GM21717 (cell line): ENCODE measurements around the gene GJB1.
A peak's percentile ranks its signal among the peaks of the same experiment; 100 is the strongest.
"Not testable (repeated sequence)": the region's sequence is repeated elsewhere in the genome, so short reads cannot be mapped to it uniquely, and the experiment has no call there.

Experiments
- ATAC-seq: cut with Tn5 transposase; IDR thresholded peaks from one replicate; pipeline ENCODE4 v1.9.1; 2021; ENCODE audit warnings: mild to moderate bottlenecking, moderate library complexity; ENCODE audit not compliant: unreplicated experiment

GJB1 gene

DNA sequence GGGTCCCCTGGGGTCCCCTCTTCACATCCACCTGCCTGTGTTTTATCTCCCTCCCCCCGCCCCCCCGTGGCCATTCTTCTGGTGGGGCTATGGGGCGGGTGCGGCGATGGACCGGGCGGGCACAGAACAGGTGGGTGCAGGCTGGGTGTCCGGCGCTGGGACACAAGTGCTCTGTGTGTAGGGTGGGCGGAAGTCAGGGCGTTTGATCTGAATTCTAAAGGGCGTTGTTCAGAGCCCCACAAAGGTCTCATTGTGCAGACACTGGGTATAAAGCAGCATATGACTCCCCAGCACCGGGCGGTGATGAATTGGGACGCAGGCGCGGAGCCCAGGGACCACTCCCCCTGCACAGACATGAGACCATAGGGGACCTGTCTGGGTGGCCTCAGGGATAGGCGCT lies at the start of gene GJB1:
Gene GJB1 (plus strand): TSS at position 296 of the 400 bp plus-strand sequence. CDS start 484 bp downstream, outside the sequence.
- no peak for ATAC-seq

DNA sequence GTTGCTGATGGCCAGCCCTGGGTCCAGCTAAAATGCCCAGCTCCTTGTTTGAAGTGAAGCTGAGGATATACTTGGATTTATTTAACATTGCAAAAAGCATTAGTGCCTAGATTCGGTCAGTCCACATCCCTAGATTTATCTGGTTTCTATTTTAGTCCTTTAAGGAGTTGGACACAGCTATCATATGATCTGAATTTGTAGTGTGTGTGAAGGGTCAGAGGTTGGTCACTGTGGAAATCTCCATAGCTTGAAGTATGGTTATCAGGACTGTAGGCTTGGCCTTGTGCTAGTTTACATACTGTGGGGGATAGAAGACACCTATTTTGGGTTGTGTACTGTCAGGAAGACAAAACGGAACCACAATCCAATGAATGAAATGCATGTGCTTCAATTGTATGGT lies 49.6 kb upstream of the GJB1 start:
- no peak for ATAC-seq

DNA sequence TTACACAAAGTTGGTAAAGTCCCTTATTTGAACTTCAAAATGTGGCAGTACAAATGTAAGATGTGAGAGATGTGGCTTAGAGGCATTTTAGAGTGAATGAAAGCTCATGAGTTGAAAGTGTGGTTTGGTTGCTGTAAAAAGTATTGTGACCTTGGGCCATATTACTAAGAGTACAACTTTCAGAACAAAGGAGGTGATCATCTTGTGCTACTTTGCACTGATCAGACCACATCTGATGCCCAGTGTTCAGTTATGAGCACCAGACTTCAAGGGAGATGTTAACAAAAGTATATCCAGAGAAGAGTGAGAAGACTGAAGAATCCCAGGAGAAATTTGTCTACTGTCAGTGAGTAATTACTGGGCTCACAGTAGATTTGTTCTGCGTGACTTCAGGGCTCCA lies 48.2 kb upstream of the GJB1 start:
- ATAC-seq, result no peak

DNA sequence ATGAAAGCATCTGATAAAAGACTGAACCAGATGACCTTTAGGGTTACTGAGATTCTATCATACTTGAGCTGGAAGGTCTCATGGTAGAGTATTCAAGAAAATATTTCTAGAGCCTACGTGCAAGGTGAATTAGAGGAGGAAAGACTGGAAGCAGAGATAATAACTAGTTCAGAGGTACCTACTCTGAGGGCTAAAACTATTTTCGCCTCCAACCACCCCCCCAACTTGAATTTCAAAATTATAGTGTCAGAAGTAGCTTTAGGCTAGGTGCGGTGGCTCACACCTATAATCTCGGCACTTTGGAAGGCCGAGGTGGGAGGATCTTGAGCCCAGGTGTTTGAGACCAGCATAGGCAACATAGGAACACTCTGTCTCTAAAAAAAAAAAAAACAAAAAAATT lies 47.5 kb upstream of the GJB1 start:
- no peak for ATAC-seq

DNA sequence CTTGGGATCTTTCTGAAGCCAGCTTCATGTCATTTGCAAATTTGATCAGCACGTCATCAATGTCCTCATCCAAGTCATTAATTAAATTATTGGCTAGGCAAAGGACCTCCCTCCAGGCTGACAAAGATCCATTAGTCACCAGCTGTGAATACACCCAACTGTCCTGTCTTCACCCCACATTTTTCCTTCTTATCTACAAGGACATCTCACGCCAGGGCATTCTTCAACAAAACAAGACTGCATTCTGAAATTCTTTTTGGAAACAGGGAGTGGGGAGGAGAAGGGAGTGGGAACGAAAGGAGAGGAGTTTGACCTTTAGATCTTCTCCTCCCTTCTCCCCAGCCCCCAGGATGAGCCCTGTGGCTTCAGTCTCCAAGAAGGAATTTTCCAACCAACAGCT lies 45.7 kb upstream of the GJB1 start:
- ATAC-seq, result no peak

DNA sequence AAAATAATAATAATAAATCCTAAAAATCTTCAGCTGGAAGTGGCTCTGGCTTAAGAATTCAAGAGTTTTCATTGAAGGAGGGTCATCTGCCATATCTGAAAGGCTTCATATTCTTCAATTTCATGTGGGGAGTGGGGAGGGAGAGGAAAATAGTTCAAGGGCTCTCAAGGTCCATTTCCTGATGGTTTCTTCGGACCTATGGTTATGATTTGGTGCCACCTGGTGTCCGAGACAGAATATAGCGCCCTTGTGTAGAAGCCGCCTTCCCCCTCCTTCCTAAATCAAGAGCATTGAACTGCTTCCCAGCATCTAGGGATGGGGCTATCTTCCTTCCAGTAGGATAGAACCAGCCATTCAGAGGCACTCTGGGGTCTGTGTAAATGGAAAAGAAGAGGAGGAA lies 44.1 kb upstream of the GJB1 start:
- no peak for ATAC-seq

DNA sequence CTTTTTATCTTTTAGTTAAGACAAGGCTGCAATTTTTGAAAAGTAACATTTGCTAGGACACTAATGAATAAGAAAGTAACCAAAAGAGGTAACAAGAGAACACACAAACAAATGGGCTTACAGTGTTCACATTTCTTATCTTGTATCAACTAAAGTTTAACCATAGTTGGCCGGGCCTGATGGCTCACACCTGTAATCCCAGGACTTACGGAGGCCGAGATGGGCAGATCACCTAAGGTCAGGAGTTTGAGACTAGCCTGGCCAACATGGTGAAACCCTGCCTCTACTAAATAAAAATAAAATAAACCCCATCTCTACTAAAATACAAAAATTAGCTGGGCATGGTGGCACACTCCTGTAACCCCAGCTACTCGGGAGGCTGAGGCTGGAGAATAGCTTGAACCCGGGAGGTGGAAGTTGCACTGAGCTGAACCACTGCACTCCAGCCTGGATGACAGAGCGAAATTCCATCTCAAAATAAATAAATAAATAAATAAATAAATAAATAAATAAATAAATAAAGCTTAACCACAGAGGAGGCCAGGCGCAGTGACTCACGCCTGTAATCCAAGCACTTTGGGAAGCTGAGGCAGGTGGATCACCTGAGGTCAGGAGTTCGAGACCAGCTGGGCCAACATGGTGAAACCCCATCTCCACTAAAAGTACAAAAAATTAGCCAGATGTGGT lies 42.3 kb upstream of the GJB1 start:
- ATAC-seq, result not testable (repeated sequence)

DNA sequence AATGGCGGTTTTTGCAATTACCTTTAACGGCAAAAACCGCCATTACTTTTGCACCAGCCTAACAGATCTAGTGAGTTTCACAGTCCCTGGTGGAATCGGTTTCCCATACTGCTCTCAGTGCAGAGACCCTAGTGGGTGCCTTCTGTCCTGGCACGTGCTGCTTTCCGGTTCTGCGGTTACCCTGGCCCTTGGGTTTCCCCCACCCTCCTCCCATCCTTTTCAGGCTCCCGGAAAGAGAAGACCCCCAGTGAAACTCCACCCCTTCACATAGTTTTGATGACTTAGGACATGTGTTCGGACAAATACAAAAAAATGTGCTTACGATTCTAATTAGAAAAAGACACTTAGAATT lies 41.5 kb upstream of the GJB1 start:
- ATAC-seq, result peak; percentile 41

DNA sequence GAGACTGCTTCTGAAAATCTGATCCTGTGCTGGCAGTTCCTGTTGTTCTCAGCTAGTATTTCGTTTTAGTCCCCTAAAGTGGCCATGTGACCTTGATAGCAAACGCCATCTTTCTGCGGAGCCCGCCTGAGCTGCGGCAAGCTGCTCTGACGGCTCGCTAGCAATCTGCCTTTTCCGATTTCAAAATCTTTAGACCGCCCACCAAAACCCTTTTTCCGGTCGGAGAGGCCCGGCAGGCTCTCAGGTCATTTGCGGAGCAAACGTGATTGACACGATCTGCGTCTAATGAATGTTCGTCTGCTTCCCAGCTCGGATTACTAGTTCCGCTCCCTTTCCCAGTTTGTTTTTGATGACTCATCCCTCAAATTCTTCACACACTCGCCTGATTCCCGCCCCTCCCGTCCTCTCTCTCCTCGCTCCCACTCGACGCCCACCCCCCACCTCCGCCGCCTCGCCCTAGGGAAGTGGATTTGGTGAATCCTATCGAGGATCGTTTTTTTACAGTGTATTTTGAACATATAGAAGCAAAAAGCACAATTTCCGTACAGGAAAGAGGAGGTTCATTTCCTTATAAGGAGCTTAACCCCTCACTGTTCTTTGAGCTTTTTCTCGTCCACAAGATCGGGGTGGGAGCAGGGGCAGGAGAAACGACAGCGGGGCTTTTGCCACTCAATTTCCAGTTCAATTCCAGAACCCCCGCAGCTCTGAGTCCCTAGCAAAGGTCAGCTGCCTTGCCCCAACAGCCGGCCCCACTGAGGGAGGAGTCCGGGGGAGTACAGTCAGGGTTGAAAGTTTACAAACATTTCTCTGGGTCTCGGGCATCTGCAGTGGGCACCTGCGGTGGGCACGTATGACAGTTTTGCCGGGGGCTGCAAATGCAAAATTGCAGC lies 40.9 kb upstream of the GJB1 start:
- peak; percentile 88 for ATAC-seq

DNA sequence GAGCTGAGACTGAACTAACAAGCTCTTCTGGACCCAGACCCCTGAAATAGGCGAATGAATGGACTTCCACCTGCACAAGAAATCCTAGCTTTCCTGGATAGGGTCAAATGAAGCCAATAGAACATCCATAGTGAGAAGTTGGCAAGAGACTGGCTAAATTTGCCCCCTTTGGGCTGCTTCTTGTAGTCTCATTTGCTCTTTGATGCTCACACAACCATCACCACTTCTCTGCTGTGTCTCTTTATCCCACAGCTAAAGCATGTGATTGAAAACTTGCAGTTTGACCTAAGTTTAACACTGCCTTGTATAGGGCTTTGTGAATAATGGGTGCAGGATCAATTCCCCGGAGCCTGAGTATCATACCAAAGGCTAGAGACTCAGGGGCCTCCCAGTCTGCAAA lies 40.2 kb upstream of the GJB1 start:
- no peak for ATAC-seq

DNA sequence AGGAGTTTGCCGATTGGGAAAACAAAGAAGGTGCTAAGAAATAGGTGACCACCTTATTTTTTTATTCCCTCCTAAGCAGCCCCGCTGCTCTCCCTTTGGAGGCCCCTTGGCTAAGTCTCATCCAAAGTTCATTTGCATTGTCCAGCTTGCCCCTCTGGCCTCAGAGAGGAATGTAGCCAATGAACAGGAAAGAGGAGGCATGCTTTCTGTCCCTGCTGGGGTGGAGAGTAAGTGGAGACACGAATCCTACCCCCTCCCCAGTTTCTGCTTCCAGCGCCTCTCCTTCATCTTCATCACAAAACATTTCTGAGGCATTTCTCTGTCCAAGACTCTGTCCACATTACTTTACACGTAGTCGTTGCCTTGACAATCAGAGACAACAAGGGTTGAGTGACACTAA lies 39.7 kb upstream of the GJB1 start:
- ATAC-seq, result no peak

DNA sequence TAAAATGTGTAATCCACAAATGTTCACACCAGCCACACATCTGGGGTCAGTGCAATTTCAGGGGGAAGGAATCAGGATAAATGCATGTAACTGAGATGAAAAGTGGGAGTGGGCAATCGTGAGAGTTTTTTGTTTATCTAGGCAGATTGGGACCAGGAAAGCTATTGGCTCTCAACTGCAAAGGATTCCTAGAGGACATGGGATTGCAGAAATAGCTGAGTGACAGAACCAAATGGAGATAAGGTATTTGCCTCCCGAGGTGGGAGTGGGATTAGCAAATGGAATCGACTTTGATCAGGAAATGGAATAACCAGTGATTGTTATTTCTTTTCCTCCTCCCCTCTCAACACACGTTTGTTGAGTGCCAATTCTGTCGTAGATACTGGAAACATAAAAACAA lies 38.9 kb upstream of the GJB1 start:
- ATAC-seq, result no peak

DNA sequence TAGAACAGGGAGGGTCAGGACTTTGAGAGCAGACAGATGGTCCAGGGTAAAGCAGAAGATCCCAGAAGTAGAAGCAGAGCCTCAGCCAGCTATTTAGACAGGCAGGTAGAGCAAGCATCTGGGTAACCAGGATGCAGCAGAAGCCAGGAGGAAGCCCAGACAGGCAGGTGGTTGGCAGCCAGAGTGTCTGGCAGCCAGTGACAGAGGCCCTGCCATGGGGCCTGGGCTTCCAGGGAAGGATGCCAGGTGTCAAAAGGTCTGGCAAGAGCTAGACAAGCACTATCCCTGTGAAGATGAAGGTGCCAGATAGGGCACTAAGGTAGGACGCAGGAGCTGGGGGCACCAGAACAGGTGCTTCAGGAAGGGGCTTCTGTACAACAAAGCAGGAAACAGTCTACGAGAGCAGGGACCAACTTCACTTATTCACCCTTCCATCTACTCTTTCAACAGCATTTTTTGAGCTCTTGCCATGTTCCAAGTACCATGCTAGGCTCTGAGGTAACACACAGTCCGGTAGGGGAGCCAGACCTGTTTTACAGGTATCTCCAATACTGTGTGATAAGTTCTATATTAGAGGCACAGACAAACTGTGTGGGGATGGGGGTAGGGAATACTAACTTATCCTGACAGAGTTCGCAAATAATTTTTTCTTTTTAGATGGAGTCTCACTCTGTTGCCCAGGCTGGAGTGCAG lies 38.1 kb upstream of the GJB1 start:
- no peak for ATAC-seq

DNA sequence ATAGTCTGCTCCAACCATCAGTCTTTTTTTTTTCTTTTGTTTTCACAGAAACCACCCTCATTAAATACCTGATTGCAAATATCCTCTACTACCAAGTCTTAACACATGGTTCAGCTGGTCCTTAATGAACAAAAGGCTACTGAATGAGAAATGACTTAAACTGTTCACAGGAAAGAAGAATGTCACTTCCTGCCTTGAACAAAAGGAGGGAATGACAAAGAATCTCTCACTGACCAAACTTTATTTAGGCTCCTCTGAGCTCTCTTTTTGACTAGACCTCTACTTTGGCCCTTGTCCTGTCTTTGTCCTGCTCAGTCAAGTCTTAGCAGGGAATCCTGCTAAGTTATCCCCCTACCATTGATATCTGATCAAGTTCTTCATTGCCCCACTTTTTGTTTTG lies 31.8 kb upstream of the GJB1 start:
- no peak for ATAC-seq

DNA sequence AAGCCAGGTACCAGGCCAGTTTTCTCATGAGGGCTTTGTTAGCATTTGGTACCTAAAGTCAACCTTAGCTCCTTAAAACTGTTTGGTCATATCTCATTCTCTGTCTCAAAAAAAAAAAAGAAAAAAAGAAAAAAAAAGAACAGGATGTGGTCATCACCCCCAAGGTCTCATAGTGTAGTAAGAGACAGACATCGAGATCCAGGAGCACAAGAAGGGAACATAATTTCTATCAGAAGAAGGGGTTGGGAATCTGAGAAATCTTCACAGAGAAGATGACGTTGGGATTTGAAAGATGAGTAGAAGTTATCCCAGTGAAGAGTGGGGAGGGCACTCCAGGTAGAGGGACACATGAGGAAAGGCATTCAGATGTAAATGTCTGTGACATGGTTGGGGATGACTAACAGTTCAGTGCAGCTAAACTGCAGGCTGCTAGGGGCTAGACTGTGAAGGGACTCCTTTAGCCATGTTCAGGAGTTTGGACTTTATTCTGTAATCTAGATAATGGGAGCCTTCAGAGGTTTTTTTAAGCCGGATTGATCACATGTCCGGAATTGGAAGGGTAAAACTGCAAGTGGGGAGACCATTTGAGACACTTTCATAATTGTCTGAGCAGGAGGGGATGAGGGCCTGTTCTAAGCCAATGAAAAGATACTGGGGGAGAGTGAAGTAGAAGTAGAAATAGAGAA lies 26.9 kb upstream of the GJB1 start:
- peak; percentile 51 for ATAC-seq

DNA sequence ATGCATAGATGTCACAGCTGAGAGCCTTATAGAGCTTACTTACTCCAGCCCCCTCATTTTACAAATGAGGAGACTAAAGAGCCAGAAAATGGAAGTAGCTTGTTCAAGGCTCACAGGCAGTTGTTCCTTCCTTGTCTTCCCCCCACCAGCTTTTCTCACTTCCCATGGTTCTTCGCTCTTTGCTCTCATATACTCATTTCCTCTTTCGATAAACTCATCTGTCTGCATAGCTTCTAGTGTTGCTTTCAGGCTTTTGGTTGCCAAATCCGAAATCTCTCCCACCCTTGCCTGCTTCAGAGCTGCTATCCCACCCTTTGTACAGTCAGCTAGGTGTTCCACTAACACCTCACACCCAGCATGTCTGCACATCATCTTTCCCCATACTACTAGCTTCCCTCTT lies 25.0 kb upstream of the GJB1 start:
- peak; percentile 75 for ATAC-seq

DNA sequence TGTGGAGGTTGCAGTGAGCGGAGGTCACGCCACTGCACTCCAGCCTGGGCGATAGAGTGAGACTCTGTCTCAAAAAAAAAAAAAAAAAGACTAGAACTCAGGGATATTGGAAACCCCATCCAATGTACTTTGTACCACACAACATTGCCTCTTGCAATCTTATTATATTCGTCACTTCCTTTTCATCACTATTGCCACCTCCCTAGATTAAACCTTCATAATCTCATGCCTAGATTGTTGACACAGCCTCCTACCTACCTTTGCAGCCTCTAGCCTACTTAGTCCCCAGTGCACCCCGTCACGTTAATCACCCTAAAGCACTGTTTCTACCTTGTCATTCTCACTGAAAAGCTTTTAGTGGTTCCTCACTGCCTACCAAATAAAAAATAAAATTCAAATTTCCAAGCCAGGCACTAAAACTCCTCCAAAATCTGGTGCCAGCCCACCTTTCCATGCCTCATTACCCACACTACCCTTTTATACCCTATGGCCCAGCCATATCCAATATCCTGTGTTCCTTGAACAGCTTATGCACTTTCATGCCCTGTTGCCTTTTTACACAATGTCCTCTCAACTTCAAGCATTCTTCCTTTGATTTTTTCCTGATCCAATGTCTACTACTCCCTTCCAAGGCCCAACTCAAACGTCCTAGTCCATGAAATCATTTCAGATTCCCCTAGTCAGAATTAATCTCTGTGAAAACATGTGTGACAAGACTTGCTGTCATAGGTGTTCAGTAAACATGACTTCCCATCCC lies 23.6 kb upstream of the GJB1 start:
- no peak for ATAC-seq

DNA sequence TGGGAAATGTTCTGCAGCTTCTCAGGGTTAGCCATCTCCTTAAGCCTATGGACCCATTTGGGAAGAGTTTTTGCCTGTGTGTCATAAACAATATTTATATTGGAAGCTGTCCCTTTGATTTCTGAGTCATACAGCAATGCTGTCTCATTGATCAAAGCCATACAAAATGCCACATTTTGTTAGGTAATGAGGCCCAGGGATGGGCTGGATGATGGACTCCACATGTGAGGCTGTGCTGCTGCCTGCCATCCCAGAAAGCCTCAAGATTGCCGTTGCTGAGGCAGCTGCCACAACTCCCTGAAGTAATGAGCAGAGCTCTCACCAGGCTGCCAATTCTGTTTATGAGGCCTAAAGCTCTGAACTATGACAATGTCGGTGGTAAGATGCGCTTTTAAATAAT lies 12.2 kb upstream of the GJB1 start:
- ATAC-seq, result no peak

DNA sequence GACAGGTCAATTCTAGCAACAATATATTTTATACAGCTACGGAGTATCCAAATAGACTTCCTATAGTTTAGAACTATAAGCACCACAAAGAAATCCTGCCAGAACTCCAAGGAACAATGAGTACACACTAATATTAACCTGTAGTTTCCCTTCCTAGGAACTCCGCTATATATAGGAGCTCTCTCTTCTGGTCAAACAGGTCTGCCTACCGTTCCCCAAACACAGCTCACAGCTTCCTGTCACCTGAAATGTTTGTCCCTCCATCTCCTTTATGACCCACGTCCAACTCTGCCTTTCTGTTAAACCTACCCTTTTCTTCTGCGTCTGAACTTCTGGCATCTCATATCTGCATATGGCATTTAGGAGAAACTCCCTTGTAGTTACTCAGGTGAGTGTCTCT lies 10.5 kb upstream of the GJB1 start:
- ATAC-seq, result no peak

DNA sequence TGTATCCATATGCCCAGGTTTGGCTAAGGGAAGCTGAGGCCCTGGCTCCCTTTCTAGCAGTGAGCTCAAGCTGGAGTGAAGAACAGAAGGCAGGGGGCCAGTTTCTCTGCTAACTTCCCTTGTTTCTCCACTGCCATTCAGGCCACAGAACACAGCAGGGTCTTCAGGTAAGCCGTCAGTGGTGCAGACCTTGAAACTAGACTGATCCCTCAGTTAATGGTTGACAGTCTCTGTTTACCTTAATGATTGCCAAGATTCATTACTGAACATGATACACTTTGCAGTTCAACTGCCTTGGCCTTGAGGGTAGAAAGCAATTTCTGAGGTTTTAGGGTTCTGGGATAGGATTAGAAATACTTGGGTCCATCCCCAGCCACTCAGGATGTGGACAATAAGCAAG lies 8.9 kb upstream of the GJB1 start:
- no peak for ATAC-seq
